A549 (cell line): Measurements from ENCODE around the gene BBIP1. TPM values are rescaled to one million over a fixed set of nuclear protein-coding genes. Genes with fewer than 3 reads are reported as not detected.
"Not testable (repeated sequence)": the region's sequence is repeated elsewhere in the genome, so short reads cannot be mapped to it uniquely, and the experiment has no call there.

Experiments
- ATAC-seq, 2 experiments: fragments of 200-7000 bp in 1 of 2; fragments of >200 bp in 1 of 2; cut with Nextera tagmentation in 1 of 2; cut with Tn5 transposase in 1 of 2; 3 replicates each; pipeline versions ENCODE4 v1.8.0 to v1.9.1; 2018 to 2020; ENCODE audit warnings: mild to moderate bottlenecking in 1 of 2, moderate library complexity in 1 of 2
- CTCF ChIA-PET: fragments of 300-600 bp; sonication (Branson Sonifier 250); formaldehyde crosslinking; extraction: SDS; loops from one replicate; lab custom pipeline; 2021; ENCODE audit warnings: antibody characterized with exemption, inconsistent platforms; lab: Yijun Ruan, JAX
- POLR2A ChIA-PET: fragments of 350-600 bp; formaldehyde crosslinking; extraction: SDS; loops from one replicate; lab custom pipeline; 2021; ENCODE audit warnings: antibody characterized with exemption, inconsistent platforms; lab: Yijun Ruan, JAX
- DNase-seq, 2 experiments: peaks; one replicate each; pipeline versions ENCODE4 v3.0.0 to v3.0.0-alpha.2; 2011 to 2016; ENCODE audit warnings: low read depth in 1 of 2, low spot score in 1 of 2
- FAIRE-seq: peaks from 2 replicates; lab custom pipeline; 2011; peaks lifted over from hg19 to GRCh38; lab: Jason Lieb, UNC
- H3K27ac ChIP-seq, 2 experiments: fragments of >200 bp; sonication (Bioruptor Twin); formaldehyde crosslinking; 3 replicates each; pipeline ENCODE4 v1.5.1; 2016 to 2017
- H3K4me1 ChIP-seq: fragments of >200 bp; sonication (Bioruptor Twin); formaldehyde crosslinking; 3 replicates; pipeline ENCODE4 v1.6.1; 2016
- H3K4me2 ChIP-seq: fragments of >200 bp; sonication (Bioruptor Twin); formaldehyde crosslinking; 3 replicates; pipeline ENCODE4 v1.6.1; 2016
- H3K4me3 ChIP-seq: fragments of >200 bp; sonication (Bioruptor Twin); formaldehyde crosslinking; 3 replicates; pipeline ENCODE4 v1.5.1; 2016
- H3K9me3 ChIP-seq: fragments of >200 bp; sonication (Bioruptor Twin); formaldehyde crosslinking; 3 replicates; pipeline ENCODE4 v1.6.1; 2016
- EHF ChIP-seq: fragments of 250-450 bp; sonication (Bioruptor Pico); IDR thresholded peaks from 2 replicates; pipeline ENCODE4 v1.5.0; 2020; ENCODE audit warnings: mild to moderate bottlenecking
- ESRRA ChIP-seq: fragments of 150-350 bp; IDR thresholded peaks from 2 replicates; pipeline ENCODE4 v1.6.1; 2014; ENCODE audit warnings: mild to moderate bottlenecking, low read length, borderline replicate concordance
- FOSB ChIP-seq: fragments of 250-450 bp; sonication (Bioruptor Pico); IDR thresholded peaks from 2 replicates; pipeline ENCODE4 v1.5.0; 2020; ENCODE audit warnings: mild to moderate bottlenecking, moderate library complexity
- FOXS1 ChIP-seq: fragments of 250-450 bp; sonication (Bioruptor Pico); IDR thresholded peaks from 2 replicates; pipeline ENCODE4 v1.5.0; 2020; ENCODE audit warnings: mild to moderate bottlenecking, moderate library complexity
- GATA3 ChIP-seq: IDR thresholded peaks from 2 replicates; pipeline ENCODE4 v1.6.1; 2012; ENCODE audit warnings: borderline replicate concordance
- KDM5A ChIP-seq: fragments of 200-600 bp; sonication (generic); IDR thresholded peaks from 2 replicates; pipeline ENCODE4 v1.6.1; 2016; ENCODE audit warnings: antibody characterized with exemption, mild to moderate bottlenecking
- MAFK ChIP-seq: fragments of 450-650 bp; IDR thresholded peaks from 2 replicates; pipeline ENCODE4 v1.6.1; 2014; ENCODE audit not compliant: partially characterized antibody
- PHF8 ChIP-seq: fragments of 200-600 bp; sonication (generic); IDR thresholded peaks from 2 replicates; pipeline ENCODE4 v1.6.1; 2016; ENCODE audit warnings: low read depth, mild to moderate bottlenecking, antibody characterized with exemption, moderate library complexity, borderline replicate concordance
- RAD21 ChIP-seq, 2 experiments: fragments of >200 bp in 1 of 2; sonication (Bioruptor Twin) in 1 of 2; formaldehyde crosslinking in 1 of 2; IDR thresholded peaks in 1 of 2; conservative IDR thresholded peaks in 1 of 2; 2 replicates in 1 of 2; 3 replicates in 1 of 2; pipeline ENCODE4 v1.6.1; 2012 to 2018; ENCODE audit warnings: inconsistent platforms in 1 of 2
- RCOR1 ChIP-seq: fragments of 150-350 bp; IDR thresholded peaks from 2 replicates; pipeline ENCODE4 v1.6.1; 2014; ENCODE audit warnings: antibody characterized with exemption, low read length, low read depth
- RNF2 ChIP-seq: fragments of 200-600 bp; sonication (generic); IDR thresholded peaks from 2 replicates; pipeline ENCODE4 v1.6.1; 2016; ENCODE audit warnings: low read depth, mild to moderate bottlenecking, antibody characterized with exemption, moderate library complexity, borderline replicate concordance
- TFCP2L1 ChIP-seq: fragments of 250-450 bp; sonication (Bioruptor Pico); IDR thresholded peaks from 2 replicates; pipeline ENCODE4 v1.5.0; 2021; ENCODE audit warnings: mild to moderate bottlenecking
- TP53 ChIP-seq: fragments of 250-450 bp; sonication (Bioruptor Pico); IDR thresholded peaks from 2 replicates; pipeline ENCODE4 v1.5.0; 2021; ENCODE audit warnings: mild to moderate bottlenecking, moderate library complexity
- ZFP36 ChIP-seq: fragments of 450-650 bp; IDR thresholded peaks from 2 replicates; pipeline ENCODE4 v1.6.1; 2014; ENCODE audit warnings: borderline replicate concordance; ENCODE audit not compliant: partially characterized antibody
- ZNF302 ChIP-seq: fragments of 250-450 bp; sonication (Bioruptor Pico); IDR thresholded peaks from 2 replicates; pipeline ENCODE4 v1.9.0; 2021; ENCODE audit warnings: inconsistent platforms, mild to moderate bottlenecking, moderate library complexity
- ZSCAN20 ChIP-seq: fragments of 250-450 bp; sonication (Bioruptor Pico); IDR thresholded peaks from 2 replicates; pipeline ENCODE4 v1.8.0; 2022; ENCODE audit warnings: mild to moderate bottlenecking, moderate library complexity
- WGBS: methylation state at CpG from one replicate; pipeline ENCODE4 v1.1.6; 2017; ENCODE audit errors: missing lambda C conversion rate; 5-methylcytosine and 5-hydroxymethylcytosine counted together
- polyA plus RNA-seq, 4 experiments: library from polyadenylated mRNA; depleted of rRNA in 3 of 4; stranded (reverse); fragments of >200 nt; fragmentation: RNase III in 1 of 4; extraction: RNeasy Plus Mini Kit Qiagen cat#74134 plus additional on column Dnase treatment in 1 of 4; gene quantifications; 2 replicates in 3 of 4; 3 replicates in 1 of 4; pipeline ENCODE4 v1.2.3, GENCODE V29; 2011 to 2017
- TF ChIP-seq, protein P1 (sequence below): fragments of >200 bp; sonication (Bioruptor Twin); formaldehyde crosslinking; IDR thresholded peaks from 2 replicates; pipeline ENCODE4 v1.6.1; 2016
- TF ChIP-seq, protein P2 (sequence below): fragments of 250-450 bp; sonication (Bioruptor Pico); IDR thresholded peaks from 2 replicates; pipeline ENCODE4 v1.5.0; 2021; ENCODE audit warnings: mild to moderate bottlenecking, moderate library complexity, borderline replicate concordance
- TF ChIP-seq, protein P3 (sequence below): IDR thresholded peaks from 2 replicates; pipeline ENCODE4 v1.6.1; 2012
- TF ChIP-seq, protein P4 (sequence below): fragments of 250-450 bp; sonication (Bioruptor Pico); IDR thresholded peaks from 2 replicates; pipeline ENCODE4 v1.5.0; 2020; ENCODE audit warnings: low read depth, mild to moderate bottlenecking, moderate library complexity

BBIP1 gene
- polyA plus RNA-seq, 2 of the 4 experiments (the other 2 are of a cell fraction) = 57.2 to 83.4 TPM

DNA sequence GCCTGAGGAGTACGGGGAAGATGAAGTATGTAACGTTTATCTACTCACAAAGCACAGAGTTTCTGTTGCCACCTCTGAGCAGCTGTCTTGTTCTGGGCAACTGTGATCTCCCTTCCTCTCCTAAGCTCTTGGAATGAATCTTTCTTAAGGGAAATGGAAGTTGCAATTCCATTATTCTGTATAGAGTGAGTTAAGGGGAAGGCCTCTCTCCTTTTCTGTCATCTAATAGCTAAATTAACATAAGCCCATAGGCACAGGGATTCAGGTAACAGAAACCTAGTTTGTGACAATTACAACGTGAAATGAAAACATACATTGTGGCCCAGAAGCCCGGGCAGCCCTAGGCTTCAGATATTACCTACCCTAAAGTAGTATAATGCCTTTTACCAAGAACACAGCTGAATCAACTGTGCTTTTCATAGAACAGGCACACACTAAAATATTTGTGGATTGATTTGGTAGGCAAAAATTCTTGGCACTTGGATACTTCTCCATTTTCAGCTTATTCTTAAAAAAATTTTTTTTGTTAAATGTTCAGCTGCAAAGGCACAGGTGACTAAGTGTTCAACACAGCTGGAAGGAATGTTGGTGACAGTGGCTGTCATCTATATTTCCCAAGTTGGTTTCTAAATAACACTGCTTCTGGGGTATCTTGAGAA lies 51.0 kb downstream of the BBIP1 start:
- POLR2A ChIA-PET = no interaction called here
- no peaks in the 10 kb centered on the region for H3K9me3 ChIP-seq
- H3K4me1 ChIP-seq = peaks cover 42% of the 10 kb centered on the region
- CTCF ChIA-PET = interaction anchor here (0.6 to 1.8 kb wide), 6 partner anchors 26 to 703 kb away, joined by 3 to 4 read pairs (median 4); no protein-coding TSS in a partner anchor
- ATAC-seq (no peak), DNase-seq (no peak), FAIRE-seq (no peak)
- H3K27ac ChIP-seq = peak overlapping the region; percentile 3 to 75; a peak in 1 of 6 replicates
- no peak overlapping the region for H3K4me2 ChIP-seq
- 91% methylated on average over 4 of the region's 4 CpGs for WGBS
- TF ChIP-seq, protein P1, sequence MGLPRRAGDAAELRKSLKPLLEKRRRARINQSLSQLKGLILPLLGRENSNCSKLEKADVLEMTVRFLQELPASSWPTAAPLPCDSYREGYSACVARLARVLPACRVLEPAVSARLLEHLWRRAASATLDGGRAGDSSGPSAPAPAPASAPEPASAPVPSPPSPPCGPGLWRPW = no peak
- TF ChIP-seq, protein P2, sequence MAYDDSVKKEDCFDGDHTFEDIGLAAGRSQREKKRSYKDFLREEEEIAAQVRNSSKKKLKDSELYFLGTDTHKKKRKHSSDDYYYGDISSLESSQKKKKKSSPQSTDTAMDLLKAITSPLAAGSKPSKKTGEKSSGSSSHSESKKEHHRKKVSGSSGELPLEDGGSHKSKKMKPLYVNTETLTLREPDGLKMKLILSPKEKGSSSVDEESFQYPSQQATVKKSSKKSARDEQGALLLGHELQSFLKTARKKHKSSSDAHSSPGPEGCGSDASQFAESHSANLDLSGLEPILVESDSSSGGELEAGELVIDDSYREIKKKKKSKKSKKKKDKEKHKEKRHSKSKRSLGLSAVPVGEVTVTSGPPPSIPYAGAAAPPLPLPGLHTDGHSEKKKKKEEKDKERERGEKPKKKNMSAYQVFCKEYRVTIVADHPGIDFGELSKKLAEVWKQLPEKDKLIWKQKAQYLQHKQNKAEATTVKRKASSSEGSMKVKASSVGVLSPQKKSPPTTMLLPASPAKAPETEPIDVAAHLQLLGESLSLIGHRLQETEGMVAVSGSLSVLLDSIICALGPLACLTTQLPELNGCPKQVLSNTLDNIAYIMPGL (CRISPR knock-in tag) = no peak
- TF ChIP-seq, protein P3, sequence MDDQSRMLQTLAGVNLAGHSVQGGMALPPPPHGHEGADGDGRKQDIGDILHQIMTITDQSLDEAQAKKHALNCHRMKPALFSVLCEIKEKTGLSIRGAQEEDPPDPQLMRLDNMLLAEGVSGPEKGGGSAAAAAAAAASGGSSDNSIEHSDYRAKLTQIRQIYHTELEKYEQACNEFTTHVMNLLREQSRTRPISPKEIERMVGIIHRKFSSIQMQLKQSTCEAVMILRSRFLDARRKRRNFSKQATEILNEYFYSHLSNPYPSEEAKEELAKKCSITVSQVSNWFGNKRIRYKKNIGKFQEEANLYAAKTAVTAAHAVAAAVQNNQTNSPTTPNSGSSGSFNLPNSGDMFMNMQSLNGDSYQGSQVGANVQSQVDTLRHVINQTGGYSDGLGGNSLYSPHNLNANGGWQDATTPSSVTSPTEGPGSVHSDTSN = no peak
- TF ChIP-seq KDM5A = no peak
- TF ChIP-seq EHF (CRISPR knock-in tag) = no peak
- TF ChIP-seq RNF2 = no peak
- no peak for TF ChIP-seq ESRRA
- no peak for TF ChIP-seq TP53 (CRISPR knock-in tag)
- TF ChIP-seq RCOR1 = no peak
- no peak for TF ChIP-seq RAD21 (conservative IDR thresholded peaks at IDR 0.05 in 1 of 2, IDR thresholded peaks at IDR 0.05 in 1 of 2)
- TF ChIP-seq, protein P4, sequence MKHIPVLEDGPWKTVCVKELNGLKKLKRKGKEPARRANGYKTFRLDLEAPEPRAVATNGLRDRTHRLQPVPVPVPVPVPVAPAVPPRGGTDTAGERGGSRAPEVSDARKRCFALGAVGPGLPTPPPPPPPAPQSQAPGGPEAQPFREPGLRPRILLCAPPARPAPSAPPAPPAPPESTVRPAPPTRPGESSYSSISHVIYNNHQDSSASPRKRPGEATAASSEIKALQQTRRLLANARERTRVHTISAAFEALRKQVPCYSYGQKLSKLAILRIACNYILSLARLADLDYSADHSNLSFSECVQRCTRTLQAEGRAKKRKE = no peak
- no peak for TF ChIP-seq PHF8
- no peak for TF ChIP-seq ZSCAN20 (CRISPR knock-in tag)
- no peak for TF ChIP-seq ZFP36
- TF ChIP-seq GATA3 = no peak
- TF ChIP-seq MAFK = no peak
- TF ChIP-seq FOSB = no peak
- no peak for TF ChIP-seq FOXS1 (CRISPR knock-in tag)
- TF ChIP-seq ZNF302 (CRISPR knock-in tag) = no peak
- TF ChIP-seq TFCP2L1 (CRISPR knock-in tag) = no peak
- H3K4me3 ChIP-seq = no peak overlapping the region

DNA sequence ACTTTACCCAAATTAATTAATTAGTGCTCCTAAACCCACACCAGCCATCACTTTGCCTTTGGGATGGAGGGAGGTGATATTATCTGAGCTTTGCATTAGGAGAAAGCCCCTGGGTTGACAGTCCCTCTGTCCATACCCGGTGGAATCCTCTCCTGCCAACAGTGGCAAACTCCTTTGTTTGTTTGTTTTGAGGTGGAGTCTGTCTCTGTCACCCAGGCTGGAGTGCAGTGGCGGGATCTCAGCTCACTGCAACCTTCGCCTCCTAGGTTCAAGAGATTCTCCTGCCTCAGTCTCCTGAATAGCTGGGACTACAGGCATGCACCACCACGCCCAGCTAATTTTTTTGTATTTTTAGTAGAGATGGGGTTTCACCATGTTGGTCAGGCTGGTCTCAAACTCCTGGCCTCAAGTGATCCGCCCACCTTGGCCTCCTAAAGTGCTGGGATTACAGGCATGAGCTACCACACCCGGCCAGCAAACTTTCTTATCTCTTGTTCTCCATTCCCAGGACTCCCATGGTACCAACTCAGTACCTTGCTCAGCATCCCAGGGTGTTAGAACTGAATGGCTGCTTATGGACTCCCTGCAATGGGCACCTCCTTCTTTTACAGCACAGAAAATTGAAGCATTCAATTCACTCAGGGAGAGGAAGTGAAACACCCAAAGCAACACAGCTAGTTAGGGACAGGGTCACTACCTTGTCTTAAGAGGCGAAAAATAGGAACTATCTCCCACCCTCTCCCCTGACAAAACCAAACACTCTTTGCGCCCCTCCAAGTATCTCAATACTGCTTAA lies 51.8 kb downstream of the BBIP1 start:
- peak overlapping the region; percentile 3 to 75; a peak in 4 of 6 replicates for H3K27ac ChIP-seq
- DNase-seq, H3K9me3 ChIP-seq, H3K4me2 ChIP-seq, ATAC-seq, POLR2A ChIA-PET, H3K4me3 ChIP-seq, FAIRE-seq: not testable (repeated sequence)
- WGBS = 72% methylated on average over 8 of the region's 8 CpGs
- CTCF ChIA-PET = interaction anchor here (0.6 to 3.0 kb wide), 10 partner anchors 15 to 584 kb away, joined by 3 to 13 read pairs (median 4); no protein-coding TSS in a partner anchor
- H3K4me1 ChIP-seq = peaks cover 42% of the 10 kb centered on the region
